K562 (cell line): Measurements from ENCODE around the gene HDAC3. TPM values are rescaled to one million over a fixed set of nuclear protein-coding genes. Genes with fewer than 3 reads are reported as not detected.

ENCODE experiments used
- CBX3 ChIP-seq, 2 experiments: IDR thresholded peaks; 1 replicate in 1 of 2; 2 replicates in 1 of 2; pipeline ENCODE4 v1.6.1; 2012; ENCODE audit warnings: inconsistent platforms in 2 of 2, low read length in 2 of 2, borderline replicate concordance in 1 of 2, control low read depth in 1 of 2
- CHD2 ChIP-seq: IDR thresholded peaks from 2 replicates; pipeline ENCODE4 v1.6.1; 2011; ENCODE audit warnings: low read depth, low read length
- HDAC1 ChIP-seq, 2 experiments: fragments of 450-650 bp; IDR thresholded peaks; 2 replicates each; pipeline ENCODE4 v1.6.1; 2016 to 2017; ENCODE audit warnings: inconsistent platforms in 1 of 2, mild to moderate bottlenecking in 1 of 2, moderate library complexity in 1 of 2
- KDM5B ChIP-seq: fragments of 200-600 bp; sonication (generic); IDR thresholded peaks from 2 replicates; pipeline ENCODE4 v1.6.1; 2012; ENCODE audit warnings: low read depth, mild to moderate bottlenecking, moderate library complexity, low read length, control low read depth, inconsistent platforms; ENCODE audit not compliant: insufficient replicate concordance
- MXD1 ChIP-seq: fragments of 250-450 bp; sonication (Bioruptor Pico); IDR thresholded peaks from 2 replicates; pipeline ENCODE4 v1.8.0; 2021; ENCODE audit warnings: borderline replicate concordance, mild to moderate bottlenecking, moderate library complexity; ENCODE audit not compliant: poor library complexity, severe bottlenecking
- PCBP2 ChIP-seq: fragments of 200-400 bp; formaldehyde crosslinking; IDR thresholded peaks from 2 replicates; pipeline ENCODE4 v1.6.1; 2018; ENCODE audit warnings: low read length, low read depth, mild to moderate bottlenecking, moderate library complexity; ENCODE audit not compliant: poor library complexity, severe bottlenecking
- POLR2H ChIP-seq: IDR thresholded peaks from 2 replicates; pipeline ENCODE4 v1.6.1; 2016; ENCODE audit warnings: missing genetic modification characterization, low read depth, mild to moderate bottlenecking, control low read depth, missing compliant biosample characterization, moderate library complexity
- PRDM10 ChIP-seq: fragments of 450-650 bp; IDR thresholded peaks from 2 replicates; pipeline ENCODE4 v1.6.1; 2018; ENCODE audit not compliant: partially characterized antibody
- SIN3B ChIP-seq: fragments of 450-650 bp; IDR thresholded peaks from 2 replicates; pipeline ENCODE4 v1.6.1; 2017; ENCODE audit warnings: low read depth, mild to moderate bottlenecking, moderate library complexity
- SMARCB1 ChIP-seq: IDR thresholded peaks from 2 replicates; pipeline ENCODE4 v1.6.1; 2011; ENCODE audit warnings: improper control_type of control experiment, low read depth; ENCODE audit not compliant: insufficient read length
- SMC3 ChIP-seq: conservative IDR thresholded peaks from 2 replicates; pipeline ENCODE4 v1.6.1; 2011; ENCODE audit warnings: low read depth, low read length, improper control_type of control experiment; ENCODE audit not compliant: insufficient read depth
- TAF15 ChIP-seq: fragments of 200-400 bp; formaldehyde crosslinking; IDR thresholded peaks from 2 replicates; pipeline ENCODE4 v1.6.1; 2017; ENCODE audit warnings: mild to moderate bottlenecking, low read depth, low read length, moderate library complexity
- TCF15 ChIP-seq: fragments of 250-450 bp; sonication (Bioruptor Pico); IDR thresholded peaks from 2 replicates; pipeline ENCODE4 v1.8.0; 2022; ENCODE audit warnings: moderate library complexity, mild to moderate bottlenecking, inconsistent platforms
- THAP12 ChIP-seq: fragments of 250-450 bp; sonication (Bioruptor Pico); IDR thresholded peaks from 2 replicates; pipeline ENCODE4 v1.9.0; 2021; ENCODE audit warnings: mild to moderate bottlenecking, inconsistent platforms
- XRCC4 ChIP-seq: IDR thresholded peaks from one replicate; pipeline ENCODE4 v1.6.1; 2011; ENCODE audit not compliant: insufficient read depth, insufficient read length; ENCODE audit errors: extremely low read depth
- ZBTB8A ChIP-seq: fragments of 450-650 bp; IDR thresholded peaks from 2 replicates; pipeline ENCODE4 v1.6.1; 2018; ENCODE audit warnings: mild to moderate bottlenecking, moderate library complexity; ENCODE audit not compliant: partially characterized antibody
- ZFPM2 ChIP-seq: fragments of 250-450 bp; sonication (Bioruptor Pico); IDR thresholded peaks from 2 replicates; pipeline ENCODE4 v1.5.1; 2022; ENCODE audit warnings: mild to moderate bottlenecking
- ZNF146 ChIP-seq: IDR thresholded peaks from one replicate; pipeline ENCODE4 v1.6.1; 2018; ENCODE audit warnings: missing compliant biosample characterization; ENCODE audit not compliant: unreplicated experiment
- polyA plus RNA-seq, 8 experiments: library from polyadenylated mRNA; depleted of rRNA in 4 of 8; stranded (reverse) in 5 of 8; unstranded in 3 of 8; fragments of >200 nt; fragmentation: Nextera tagmentation in 2 of 8; fragmentation: Illumina TruSeq in 1 of 8; extraction: Ambion mirVana in 2 of 8; extraction: Trizol in 1 of 8; gene quantifications; 2 replicates each; pipeline versions ENCODE4 v1.2.1 to v1.2.3, GENCODE V29; 2011 to 2014; ENCODE audit warnings: inconsistent platforms in 1 of 8, missing spikeins in 1 of 8
- total RNA-seq, 7 experiments: library from RNA; depleted of rRNA in 6 of 7; stranded (reverse); fragments of >200 nt in 6 of 7; fragmentation: Illumina TruSeq in 2 of 7; extraction: Trizol in 2 of 7; gene quantifications; 2 replicates each; pipeline versions ENCODE4 v1.2.1 to v1.2.3, GENCODE V29; 2011 to 2021; ENCODE audit warnings: low replicate concordance in 1 of 7

Gene HDAC3
- total and polyA plus RNA-seq, 9 of the 15 experiments (the other 6 are each of a cell fraction or from before 2014, with no cell fraction given) = 89.7 to 191 (median 119) TPM

- no peak for TF ChIP-seq XRCC4
- TF ChIP-seq ZFPM2 (CRISPR knock-in tag) = no peak
- peak; percentile 13 for TF ChIP-seq KDM5B
- 0 out of 3 replicates have a peak, but pooled peaks of 1 of the 2 experiments have one; percentile 45 for TF ChIP-seq CBX3 (IDR thresholded peaks at IDR 0.05; ENCODE audit: borderline replicate concordance in 1 of 2, low read length in 2 of 2)
- no peak for TF ChIP-seq SMARCB1
- TF ChIP-seq PRDM10 = peak; percentile 76
- TF ChIP-seq TAF15 = no peak
- TF ChIP-seq MXD1 = no peak
- no peak for TF ChIP-seq ZNF146 (CRISPR knock-in tag)
- TF ChIP-seq POLR2H (tag) = no peak
- no peak for TF ChIP-seq SMC3
- TF ChIP-seq ZBTB8A = no peak
- no peak for TF ChIP-seq TCF15 (CRISPR knock-in tag)
- TF ChIP-seq CHD2 = no peak
- no peak for TF ChIP-seq PCBP2
- TF ChIP-seq SIN3B = no peak
- no peak for TF ChIP-seq THAP12 (CRISPR knock-in tag)
- TF ChIP-seq HDAC1 (IDR thresholded peaks at IDR 0.05) = peak; percentile 80 to 82; a peak in 3 of 4 replicates
Observed at GRCh38 chr5:141618030-141618803, 18.4 kb downstream of the HDAC3 start (continued).
